ENCODE results near the gene DTWD2. TPM values are rescaled to one million over a fixed set of nuclear protein-coding genes. Genes with fewer than 3 reads are reported as not detected.
"Not testable (repeated sequence)": the region's sequence is repeated elsewhere in the genome, so short reads cannot be mapped to it uniquely, and the experiment has no call there.

The DTWD2 gene
- total and polyA plus RNA-seq, 2 of the 4 experiments (the other 2 are of a cell fraction) = 1.2 to 1.8 TPM

DNA sequence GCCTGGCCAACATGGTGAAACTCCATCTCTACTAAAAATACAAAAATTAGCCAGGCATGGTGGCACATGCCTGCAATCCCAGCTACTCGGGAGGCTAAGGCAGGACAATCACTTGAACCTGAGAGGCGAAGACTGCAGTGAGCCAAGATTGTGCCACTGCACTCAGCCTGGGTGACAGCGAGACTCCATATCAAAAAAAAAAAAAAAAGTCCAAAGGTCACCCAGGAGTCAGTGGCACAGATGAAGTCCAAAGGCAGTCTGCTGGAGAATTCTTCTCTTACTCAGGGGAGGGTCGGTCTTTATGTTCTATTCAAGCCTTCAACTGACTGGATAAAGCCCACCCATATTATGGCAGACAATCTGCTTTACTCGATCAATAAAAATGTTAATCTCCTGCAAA lies 80.8 kb downstream of the DTWD2 start:
- H3K79me1 ChIP-seq (ENCODE audit: low read depth in 1 of 2, low read length in 2 of 2); H2BK15ac ChIP-seq (ENCODE audit: low read depth, low read length); H3K18ac ChIP-seq (ENCODE audit: low read depth, low read length); BruUV-seq (replicated peaks); H4K91ac ChIP-seq (ENCODE audit: insufficient read depth, low read depth, low read length); H3K36me3 ChIP-seq (ENCODE audit: control insufficient read depth, insufficient read depth, low read length); H3K9me1 ChIP-seq (ENCODE audit: insufficient read depth, low read length); H2BK5ac ChIP-seq (ENCODE audit: low read depth, low read length, poor library complexity, severe bottlenecking); H3K14ac ChIP-seq (replicated peaks; ENCODE audit: low read depth, low read length); H2BK20ac ChIP-seq (ENCODE audit: low read depth, low read length); H3K27ac ChIP-seq (ENCODE audit: insufficient read depth, low read length); H4K20me1 ChIP-seq (ENCODE audit: insufficient read depth, low read length); H2BK120ac ChIP-seq (ENCODE audit: low read depth, low read length); intact Hi-C loops (cut with micrococcal nuclease); H2AK9ac ChIP-seq (replicated peaks; ENCODE audit: low read depth, low read length, poor library complexity); H3K9me3 ChIP-seq (ENCODE audit: control insufficient read depth, insufficient read depth, low read length); H4K8ac ChIP-seq (ENCODE audit: low read depth in 2 of 2, low read length in 2 of 2); H3K27me3 ChIP-seq (ENCODE audit: control insufficient read depth, insufficient read depth, low read length); H3K9ac ChIP-seq (ENCODE audit: low read depth, low read length); H4K5ac ChIP-seq (ENCODE audit: low read depth, low read length); H2AK5ac ChIP-seq (ENCODE audit: low read depth, low read length); H2AFZ ChIP-seq (replicated peaks; ENCODE audit: low read length, poor library complexity); POLR2A ChIA-PET (ENCODE audit: unreplicated experiment); H3K4me1 ChIP-seq (ENCODE audit: control insufficient read depth, insufficient read depth, low read length); in situ Hi-C loops (cut with MboI; ENCODE audit: low sequenced_read_pairs); CTCF ChIA-PET; H3K4ac ChIP-seq (ENCODE audit: low read depth, low read length); H3K23ac ChIP-seq (ENCODE audit: low read depth, low read length); dilution Hi-C loops (cut with HindIII; ENCODE audit: low sequenced_read_pairs, unreplicated experiment); H3K56ac ChIP-seq (ENCODE audit: extremely low read depth, insufficient read depth, low read length); H3K4me2 ChIP-seq (ENCODE audit: low read depth, low read length); H3K4me3 ChIP-seq (ENCODE audit: insufficient read depth, low read depth, low read length); ATAC-seq (ENCODE audit: low read depth); DNase-seq: not testable (repeated sequence)
- WGBS, 2 experiments (ENCODE audit: extremely low coverage in 2 of 2, insufficient read length in 1 of 2) = 100% methylated on average over 1 of the region's 5 CpGs; no CpG with 5 or more reads in 1 of the 2 experiments
